GM19099 (cell line): Measurements from ENCODE around the gene LRRC14B.

Source experiments
- POLR2A ChIP-seq: IDR thresholded peaks from 3 replicates; pipeline ENCODE4 v1.6.1; 2011; ENCODE audit warnings: low read depth; ENCODE audit not compliant: insufficient read length; ENCODE audit errors: extremely low read depth

The LRRC14B gene

GRCh38 chr5:167511-167910, 23.8 kb upstream of the LRRC14B start:
- TF ChIP-seq POLR2A: no peak

GRCh38 chr5:167982-168660, 23.2 kb upstream of the LRRC14B start:
- TF ChIP-seq POLR2A: no peak

- no peak for TF ChIP-seq POLR2A
Observed at GRCh38 chr5:169071-169727, 22.1 kb upstream of the LRRC14B start.

GRCh38 chr5:169728-170094, 21.6 kb upstream of the LRRC14B start:
- TF ChIP-seq POLR2A: no peak

GRCh38 chr5:170971-171800, 20.1 kb upstream of the LRRC14B start:
- TF ChIP-seq POLR2A: no peak

- TF ChIP-seq POLR2A: no peak
Observed at GRCh38 chr5:171801-172331, 19.4 kb upstream of the LRRC14B start.

- no peak for TF ChIP-seq POLR2A
Observed at GRCh38 chr5:172421-172820, 18.9 kb upstream of the LRRC14B start.

- no peak for TF ChIP-seq POLR2A
Observed at GRCh38 chr5:172841-173251, 18.4 kb upstream of the LRRC14B start.

GRCh38 chr5:173392-174290, 17.7 kb upstream of the LRRC14B start:
- no peak for TF ChIP-seq POLR2A

GRCh38 chr5:174291-174600, 17.0 kb upstream of the LRRC14B start:
- TF ChIP-seq POLR2A: no peak

GRCh38 chr5:174876-175465, 16.3 kb upstream of the LRRC14B start:
- TF ChIP-seq POLR2A: no peak

- no peak for TF ChIP-seq POLR2A
Observed at GRCh38 chr5:176296-176823, 14.9 kb upstream of the LRRC14B start.

- no peak for TF ChIP-seq POLR2A
Observed at GRCh38 chr5:178110-178509, 13.2 kb upstream of the LRRC14B start.

- no peak for TF ChIP-seq POLR2A
Observed at GRCh38 chr5:179401-179800, 11.9 kb upstream of the LRRC14B start.
